Renal cortex interstitium (tissue), 11 donors: ENCODE data around the gene TMEM132D. TPM values are rescaled to one million over a fixed set of nuclear protein-coding genes. Genes with fewer than 3 reads are reported as not detected.

Source experiments
- DNase-seq, 11 donors: peaks; one replicate each; pipeline ENCODE4 v3.0.0-alpha.2; 2013; ENCODE audit warnings: low read depth in 9 of 11, low spot score in 4 of 11; ENCODE audit errors: extremely low read depth in 1 of 11
- polyA plus RNA-seq, 3 donors: library from polyadenylated mRNA; unstranded; fragments of 120-200 nt; gene quantifications; one replicate each; pipeline ENCODE4 v1.2.1, GENCODE V29; 2013; ENCODE audit not compliant: insufficient read length in 3 of 3

Gene TMEM132D
- polyA plus RNA-seq, 3 donors, result 1.7 to 2.1 (median 1.8) TPM

DNA sequence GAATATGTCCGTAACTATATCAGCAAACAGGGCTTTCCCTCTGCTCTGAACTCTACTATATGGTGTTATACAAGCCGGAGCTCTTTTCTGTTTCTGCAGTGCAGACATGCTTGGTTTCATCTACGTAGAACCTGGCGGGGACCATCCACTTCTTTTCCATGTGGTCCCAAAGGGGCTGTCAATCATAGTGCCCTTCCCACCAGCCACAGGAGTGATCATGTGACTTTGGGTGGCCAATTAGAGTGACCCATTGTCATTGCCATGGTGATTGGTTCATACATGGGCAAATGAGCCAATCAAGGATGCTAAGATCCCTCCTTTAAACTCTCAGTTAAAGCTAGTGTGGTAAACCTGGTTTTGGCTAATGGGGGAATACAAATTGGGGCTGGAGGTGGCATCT is 281.3 kb downstream of the TMEM132D start:
- DNase-seq, result no peak

DNA sequence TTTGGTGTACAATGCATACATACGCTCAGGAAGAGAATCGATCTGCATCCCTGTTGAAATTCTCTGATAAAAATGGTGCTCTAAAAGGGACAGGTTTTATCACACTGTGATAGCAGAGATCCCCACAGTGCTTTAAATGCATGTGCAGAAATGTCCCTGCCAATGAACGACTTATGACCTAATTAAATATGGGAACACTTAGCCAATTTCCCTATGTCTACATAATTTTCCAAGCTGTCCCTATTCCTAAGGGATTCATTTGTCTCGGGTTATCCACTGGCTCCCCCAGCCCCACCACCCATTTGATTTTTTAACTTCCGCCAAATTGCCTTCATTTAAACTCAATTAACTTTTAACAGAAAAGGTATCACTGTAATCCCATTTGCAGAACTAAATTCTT is 284.6 kb downstream of the TMEM132D start:
- no peak for DNase-seq

- DNase-seq, result no peak
These were observed 286.0 kb downstream of the TMEM132D start for GRCh38 chr12:129617849-129618248.

DNA sequence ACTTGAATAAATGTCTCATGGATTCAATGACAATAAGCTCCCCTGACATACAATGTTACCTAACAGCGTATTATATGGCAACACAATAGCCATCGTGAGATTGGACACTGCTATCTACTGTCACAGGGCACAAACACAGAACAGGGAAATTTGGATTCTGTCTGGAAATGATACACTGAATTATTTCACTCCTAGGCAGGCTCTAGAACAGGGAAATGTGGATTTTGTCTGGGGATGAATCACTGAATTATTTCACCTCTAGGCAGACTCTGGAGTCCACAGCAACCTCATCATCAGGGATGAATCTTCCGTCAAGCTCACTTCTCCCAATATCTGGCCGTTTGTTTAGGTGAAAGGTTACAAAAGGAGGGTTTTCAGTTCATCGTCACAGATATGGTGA is 288.8 kb downstream of the TMEM132D start:
- DNase-seq, result no peak

DNA sequence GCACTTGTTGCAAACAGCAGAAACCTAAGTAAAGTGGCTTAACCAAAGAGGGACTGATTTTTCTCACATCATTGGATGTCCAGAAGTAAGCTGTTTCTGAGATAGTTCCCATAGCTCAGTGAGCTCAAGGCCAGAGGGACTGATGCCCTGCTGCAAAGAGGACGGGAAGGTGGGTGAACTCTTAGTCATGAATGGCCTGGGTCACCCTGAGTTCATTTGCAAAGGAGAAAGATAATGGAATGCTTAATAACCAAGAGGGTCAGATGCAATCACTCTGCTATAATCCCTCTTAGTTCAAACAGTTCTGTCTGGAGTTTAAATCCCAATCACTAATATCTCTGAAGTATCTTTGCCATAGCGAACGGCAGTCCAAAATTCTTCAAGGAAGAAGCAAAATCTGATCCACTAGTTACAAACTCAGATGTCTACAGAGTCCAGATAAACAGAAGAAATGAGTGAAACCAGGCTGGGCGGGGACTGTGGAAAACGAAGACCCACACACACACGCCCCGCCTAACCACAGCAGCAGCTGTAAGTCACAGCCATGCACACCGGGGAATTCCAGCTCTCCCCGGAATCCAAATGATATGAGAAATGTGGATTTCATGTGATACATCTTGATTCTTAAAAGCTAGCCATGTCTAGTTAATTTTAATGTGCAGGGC is 289.5 kb downstream of the TMEM132D start:
- no peak for DNase-seq

GRCh38 chr12:129613314-129613713 is 290.5 kb downstream of the TMEM132D start:
- DNase-seq, result no peak

- DNase-seq, result no peak
These were observed 293.2 kb downstream of the TMEM132D start for GRCh38 chr12:129610601-129611120.

GRCh38 chr12:129607756-129608155 is 296.1 kb downstream of the TMEM132D start:
- no peak for DNase-seq

- DNase-seq, result no peak
These were observed 296.5 kb downstream of the TMEM132D start for GRCh38 chr12:129607301-129607700.

GRCh38 chr12:129606239-129606638 is 297.6 kb downstream of the TMEM132D start:
- DNase-seq, result no peak

- no peak for DNase-seq
These were observed 298.2 kb downstream of the TMEM132D start for GRCh38 chr12:129605666-129606065.

DNA sequence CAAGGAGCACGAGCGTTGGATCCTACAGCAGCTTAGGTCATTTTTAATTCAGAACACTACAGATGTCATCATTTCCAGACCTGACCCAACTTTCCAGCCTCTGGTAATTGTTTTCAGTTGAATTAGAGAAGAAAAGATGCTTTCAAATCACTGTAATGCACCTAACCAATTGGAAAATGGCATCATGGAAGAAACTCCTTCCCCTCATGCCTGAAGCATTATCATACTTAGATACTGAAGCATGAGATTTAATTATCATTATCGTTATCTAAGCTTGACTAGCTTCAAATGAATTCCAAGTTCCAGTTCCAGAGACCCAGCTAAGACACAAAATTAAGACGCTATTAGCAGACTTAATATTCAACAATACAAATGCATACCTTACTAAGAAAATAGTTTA is 299.3 kb downstream of the TMEM132D start:
- no peak for DNase-seq

GRCh38 chr12:129599406-129599805 is 304.4 kb downstream of the TMEM132D start:
- DNase-seq, result no peak

DNA sequence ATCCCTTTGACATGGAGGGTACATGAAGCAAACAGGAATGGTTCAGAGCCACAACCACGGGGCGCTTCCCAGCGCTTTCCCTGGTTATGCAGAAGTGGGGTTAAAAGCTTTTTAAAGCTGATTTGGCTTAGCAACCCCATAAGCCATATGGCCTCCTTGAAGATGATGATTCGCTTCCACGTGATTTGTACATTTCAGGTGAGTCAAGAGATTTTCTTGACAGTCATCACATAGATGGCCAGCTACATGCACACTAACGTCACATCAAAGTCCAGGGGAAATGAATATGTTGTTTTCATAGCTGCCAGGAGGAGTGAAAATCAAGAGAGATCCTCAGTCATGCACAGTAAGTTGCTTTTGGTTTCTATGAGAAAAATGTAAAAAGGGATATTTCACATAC is 309.7 kb downstream of the TMEM132D start:
- DNase-seq, result no peak

- no peak for DNase-seq
These were observed 311.4 kb downstream of the TMEM132D start for GRCh38 chr12:129592449-129592848.

DNA sequence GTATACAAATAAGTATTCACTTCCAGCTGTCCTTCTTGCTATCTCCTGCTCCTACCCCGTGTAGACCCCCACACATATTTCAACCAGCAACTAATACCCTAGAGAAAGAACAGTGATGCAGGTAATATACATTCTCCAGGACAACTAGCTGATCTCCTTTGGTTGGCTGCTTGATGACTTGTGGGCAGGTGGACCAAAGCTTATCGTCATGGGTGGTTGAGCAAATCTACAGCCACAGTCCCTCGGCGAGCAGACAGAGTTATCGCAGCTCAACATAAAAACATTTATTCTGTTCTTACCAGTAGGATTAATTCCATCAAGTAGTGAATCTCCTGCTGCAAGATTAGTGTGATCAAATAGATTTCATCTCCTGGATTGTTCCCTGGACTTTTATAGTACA is 314.3 kb downstream of the TMEM132D start:
- no peak for DNase-seq

- DNase-seq, result no peak
These were observed 315.7 kb downstream of the TMEM132D start for GRCh38 chr12:129588142-129588541.

DNA sequence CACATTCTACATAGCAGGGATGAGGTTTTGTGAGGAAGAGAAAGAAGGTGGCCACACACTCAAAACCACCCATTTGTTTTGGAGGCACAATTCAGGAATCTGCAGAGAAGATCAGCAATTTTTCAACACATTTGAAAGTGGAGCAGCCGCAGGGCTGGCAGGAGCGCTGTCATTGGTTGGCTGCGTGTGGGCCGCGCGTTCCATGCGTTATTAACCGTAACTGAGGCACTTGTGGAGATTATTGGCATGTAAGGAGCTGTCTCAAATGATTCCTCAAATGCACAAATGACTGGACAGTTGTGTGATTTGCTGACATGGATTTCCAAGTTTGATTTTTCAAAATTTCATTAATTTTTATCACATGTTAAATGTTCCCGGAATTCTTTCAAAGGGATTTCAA is 318.5 kb downstream of the TMEM132D start:
- DNase-seq, result no peak

DNA sequence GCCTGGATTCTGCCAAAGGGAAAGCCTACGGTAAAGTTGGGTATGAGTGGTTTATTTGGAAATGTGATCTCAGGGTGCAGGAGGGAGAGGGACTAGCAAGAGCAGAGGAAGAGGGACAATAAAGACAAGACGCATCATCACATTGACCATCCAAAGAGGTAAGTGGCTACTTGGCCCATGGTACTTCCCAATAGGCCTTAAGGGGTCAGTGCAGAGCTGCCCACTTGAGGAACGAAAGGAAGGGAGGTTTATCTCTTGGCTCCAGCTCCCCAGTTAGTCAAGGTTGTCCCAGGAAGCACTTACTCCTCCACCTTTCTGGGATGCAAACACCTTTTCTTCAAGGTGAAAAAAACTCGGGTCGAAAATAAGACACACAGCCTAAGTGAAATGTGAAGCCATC is 323.9 kb downstream of the TMEM132D start:
- DNase-seq, result no peak

- no peak for DNase-seq
These were observed 331.8 kb downstream of the TMEM132D start for GRCh38 chr12:129571901-129572494.
